Loucy (cell line): ENCODE measurements around the gene SLC6A11.

Experiments
- EZH2phosphoT487 ChIP-seq: fragments of 200-600 bp; IDR thresholded peaks from 2 replicates; pipeline ENCODE4 v1.6.1; 2018; ENCODE audit warnings: antibody characterized with exemption, mild to moderate bottlenecking, moderate library complexity, borderline replicate concordance
- TF ChIP-seq, protein P1 (sequence below): fragments of 200-600 bp; sonication (generic); conservative IDR thresholded peaks from 2 replicates; pipeline ENCODE4 v1.5.1; 2014; ENCODE audit warnings: mild to moderate bottlenecking, antibody characterized with exemption, low read length

DNA sequence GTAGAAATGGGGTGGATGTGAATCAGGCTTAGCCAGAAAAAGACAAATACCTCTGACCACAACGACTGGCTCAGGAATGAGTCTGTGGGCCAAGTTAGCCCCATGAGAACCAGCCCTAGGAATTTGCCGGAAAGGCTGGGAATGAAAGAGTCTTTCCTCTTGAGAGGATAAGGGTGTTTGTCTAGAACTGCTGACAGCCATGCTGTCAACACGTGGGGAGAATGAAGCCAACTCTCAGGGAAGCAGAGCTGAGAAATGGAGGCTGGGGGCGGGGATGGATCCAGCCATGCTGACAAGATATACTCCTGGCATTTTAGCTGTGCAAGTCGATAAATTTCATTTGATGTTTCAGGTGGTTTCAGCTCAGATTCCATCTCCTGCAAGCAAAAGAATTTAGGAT, 165.9 kb downstream of the SLC6A11 start:
- TF ChIP-seq, protein P1, sequence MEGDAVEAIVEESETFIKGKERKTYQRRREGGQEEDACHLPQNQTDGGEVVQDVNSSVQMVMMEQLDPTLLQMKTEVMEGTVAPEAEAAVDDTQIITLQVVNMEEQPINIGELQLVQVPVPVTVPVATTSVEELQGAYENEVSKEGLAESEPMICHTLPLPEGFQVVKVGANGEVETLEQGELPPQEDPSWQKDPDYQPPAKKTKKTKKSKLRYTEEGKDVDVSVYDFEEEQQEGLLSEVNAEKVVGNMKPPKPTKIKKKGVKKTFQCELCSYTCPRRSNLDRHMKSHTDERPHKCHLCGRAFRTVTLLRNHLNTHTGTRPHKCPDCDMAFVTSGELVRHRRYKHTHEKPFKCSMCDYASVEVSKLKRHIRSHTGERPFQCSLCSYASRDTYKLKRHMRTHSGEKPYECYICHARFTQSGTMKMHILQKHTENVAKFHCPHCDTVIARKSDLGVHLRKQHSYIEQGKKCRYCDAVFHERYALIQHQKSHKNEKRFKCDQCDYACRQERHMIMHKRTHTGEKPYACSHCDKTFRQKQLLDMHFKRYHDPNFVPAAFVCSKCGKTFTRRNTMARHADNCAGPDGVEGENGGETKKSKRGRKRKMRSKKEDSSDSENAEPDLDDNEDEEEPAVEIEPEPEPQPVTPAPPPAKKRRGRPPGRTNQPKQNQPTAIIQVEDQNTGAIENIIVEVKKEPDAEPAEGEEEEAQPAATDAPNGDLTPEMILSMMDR: no peak
- no peak for TF ChIP-seq EZH2phosphoT487
